Thymus (tissue), 14 donors: ENCODE results near the gene DPYD. TPM values are rescaled to one million over a fixed set of nuclear protein-coding genes. Genes with fewer than 3 reads are reported as not detected.

Experiments
- DNase-seq, 9 donors: peaks; one replicate each; pipeline ENCODE4 v3.0.0-alpha.2; 2013; ENCODE audit warnings: low spot score in 9 of 9, low read depth in 6 of 9, missing footprints in 1 of 9
- H3K27ac ChIP-seq, 2 donors: one replicate each; pipeline ENCODE4 v1.5.1; 2013; ENCODE audit warnings: control low read depth in 1 of 2, low read depth in 1 of 2, low read length in 1 of 2, mild to moderate bottlenecking in 1 of 2, moderate library complexity in 1 of 2
- H3K27me3 ChIP-seq, 2 donors: one replicate each; pipeline ENCODE4 v1.5.1; 2013; ENCODE audit warnings: low read length in 1 of 2; ENCODE audit not compliant: control insufficient read depth in 2 of 2, insufficient read depth in 1 of 2
- H3K36me3 ChIP-seq, 2 donors: one replicate each; pipeline ENCODE4 v1.5.1; 2013; ENCODE audit warnings: low read length in 1 of 2, mild to moderate bottlenecking in 1 of 2, moderate library complexity in 1 of 2; ENCODE audit not compliant: control insufficient read depth in 2 of 2, insufficient read depth in 2 of 2
- H3K4me1 ChIP-seq, 2 donors: one replicate each; pipeline ENCODE4 v1.5.1; 2013; ENCODE audit warnings: low read length in 2 of 2; ENCODE audit not compliant: control insufficient read depth in 2 of 2, insufficient read depth in 2 of 2
- H3K4me3 ChIP-seq, 2 donors: one replicate each; pipeline ENCODE4 v1.5.1; 2013; ENCODE audit warnings: low read length in 2 of 2, control low read depth in 1 of 2, mild to moderate bottlenecking in 1 of 2
- H3K9me3 ChIP-seq, 2 donors: one replicate each; pipeline ENCODE4 v1.5.1; 2013; ENCODE audit warnings: low read length in 1 of 2, mild to moderate bottlenecking in 1 of 2; ENCODE audit not compliant: control insufficient read depth in 2 of 2, insufficient read depth in 1 of 2
- WGBS: extraction: QIAGEN DNeasy Blood & Tissue Kit; methylation state at CpG from one replicate; pipeline ENCODE4 v1.1.7; 2013; 5-methylcytosine and 5-hydroxymethylcytosine counted together
- long read RNA-seq, 10 donors: transcript quantifications; one replicate each; lab custom pipeline, GENCODE V29; 2026
- polyA plus RNA-seq: library from polyadenylated mRNA; stranded (reverse); fragments of 200-250 nt; gene quantifications from one replicate; pipeline ENCODE4 v1.2.3, GENCODE V29; 2013
- total RNA-seq: library from RNA; stranded (reverse); fragments of 120-200 nt; gene quantifications from one replicate; pipeline ENCODE4 v1.2.4, GENCODE V29; 2013
- donor health status: healthy.

The DPYD gene
- total RNA-seq (29.4 TPM), polyA plus RNA-seq (13.1 TPM)
- long read RNA-seq, donor 1: 0 reads
- long read RNA-seq, donor 2, full-length matches to known transcripts: 5 of 5 reads
- long read RNA-seq, donor 2, partial matches to known transcripts: 0 of 5 reads
- long read RNA-seq, donor 2, other reads (novel, unspliced or antisense): 0 of 5 reads
- long read RNA-seq, donor 3, full-length matches to known transcripts: 3 of 3 reads
- long read RNA-seq, donor 3, partial matches to known transcripts: 0 of 3 reads
- long read RNA-seq, donor 3, other reads (novel, unspliced or antisense): 0 of 3 reads
- long read RNA-seq, donor 4, full-length matches to known transcripts: 2 of 2 reads
- long read RNA-seq, donor 4, partial matches to known transcripts: 0 of 2 reads
- long read RNA-seq, donor 4, other reads (novel, unspliced or antisense): 0 of 2 reads
- long read RNA-seq, donor 5, full-length matches to known transcripts: 4 of 4 reads
- long read RNA-seq, donor 5, partial matches to known transcripts: 0 of 4 reads
- long read RNA-seq, donor 5, other reads (novel, unspliced or antisense): 0 of 4 reads
- long read RNA-seq, donor 6, partial matches to known transcripts: 0 of 1 reads
- long read RNA-seq, donor 6, other reads (novel, unspliced or antisense): 0 of 1 reads
- long read RNA-seq, donor 7, full-length matches to known transcripts: 2 of 2 reads
- long read RNA-seq, donor 7, partial matches to known transcripts: 0 of 2 reads
- long read RNA-seq, donor 7, other reads (novel, unspliced or antisense): 0 of 2 reads
- long read RNA-seq, donor 8, full-length matches to known transcripts: 2 of 2 reads
- long read RNA-seq, donor 8, partial matches to known transcripts: 0 of 2 reads
- long read RNA-seq, donor 8, other reads (novel, unspliced or antisense): 0 of 2 reads
- long read RNA-seq, donor 9, partial matches to known transcripts: 0 of 1 reads
- long read RNA-seq, donor 9, other reads (novel, unspliced or antisense): 0 of 1 reads
- long read RNA-seq, donor 10, full-length matches to known transcripts: 3 of 3 reads
- long read RNA-seq, donor 10, partial matches to known transcripts: 0 of 3 reads
- long read RNA-seq, donor 10, other reads (novel, unspliced or antisense): 0 of 3 reads

DNA sequence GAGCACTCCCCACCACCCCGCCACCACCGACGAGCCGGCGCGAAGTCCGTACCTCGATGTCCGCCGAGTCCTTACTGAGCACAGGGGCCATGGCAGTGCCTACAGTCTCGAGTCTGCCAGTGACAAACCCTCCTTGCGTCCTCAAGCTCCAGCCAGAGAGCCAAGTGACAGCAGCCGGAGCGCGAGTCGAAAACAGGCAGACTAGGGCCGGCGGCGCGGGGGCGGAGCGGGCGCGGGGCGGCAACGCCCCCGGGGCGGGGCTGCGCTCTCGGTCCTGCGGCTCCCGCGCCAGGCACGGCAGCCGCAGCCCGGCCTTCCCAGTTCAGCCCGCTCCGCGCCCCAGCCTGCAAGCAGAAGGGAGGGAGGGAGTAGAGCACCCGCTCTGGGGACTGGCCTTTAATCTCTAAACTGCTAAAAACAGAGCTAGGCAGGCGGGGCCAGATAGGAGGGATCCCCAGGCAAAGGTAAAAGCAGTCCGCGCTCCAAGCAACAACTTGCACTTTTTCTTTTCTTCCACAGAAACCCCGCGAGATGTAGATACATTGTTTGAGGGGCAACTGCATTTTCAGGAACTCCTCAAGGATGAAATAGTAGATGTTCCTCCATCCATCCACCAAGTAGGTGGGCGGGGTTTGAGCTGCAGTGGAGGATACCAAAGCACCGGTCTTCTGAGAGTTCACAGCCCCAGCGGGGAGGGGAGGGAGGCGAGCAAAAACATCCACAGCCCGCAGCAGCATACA, at the start of gene DPYD:
Gene DPYD, minus strand, starts transcription at position 203 of the 740 bp plus-strand sequence. Its CDS starts 112 bp downstream, at position 91.
- WGBS: under 1% methylated on average over 50 of the region's 50 CpGs
- Histone ChIP-seq H3K27ac (peak within 1 kb of the TSS; percentile 93 to 98), H3K36me3 (no peaks in the 10 kb centered on the region), H3K27me3 (no peaks in the 10 kb centered on the region), H3K4me3 (peak within 1 kb of the TSS; percentile 86 to 88), H3K4me1 (peaks cover 10 to 11% of the 10 kb centered on the region in 2 donors), H3K9me3 (no peaks in the 10 kb centered on the region)
- peak; percentile 69 to 93 (median 81) for DNase-seq

DNA sequence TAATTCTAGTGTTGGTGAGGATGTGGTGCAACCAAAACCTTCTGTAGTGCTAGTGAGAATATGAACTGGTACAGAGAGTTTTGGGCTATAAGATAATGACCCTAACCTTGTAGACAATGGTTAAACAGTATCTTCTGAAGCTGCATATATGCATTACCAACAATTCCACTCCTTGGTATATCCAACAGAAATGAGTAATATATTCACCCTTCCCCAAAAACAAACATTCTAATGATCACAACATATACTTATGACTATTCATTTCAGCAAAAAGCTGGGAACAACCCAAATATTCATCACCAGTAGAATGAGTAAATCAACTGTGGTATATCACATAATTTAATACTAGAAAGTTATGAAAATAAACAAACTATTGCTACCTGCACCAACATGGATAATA, 39.6 kb upstream of the DPYD start:
- no peaks in the 10 kb centered on the region for H3K4me1 ChIP-seq
- H3K27ac ChIP-seq: no peak overlapping the region
- H3K4me3 ChIP-seq: no peak overlapping the region
- DNase-seq: no peak
- H3K9me3 ChIP-seq: no peaks in the 10 kb centered on the region
- H3K27me3 ChIP-seq: no peaks in the 10 kb centered on the region
- no peaks in the 10 kb centered on the region for H3K36me3 ChIP-seq

DNA sequence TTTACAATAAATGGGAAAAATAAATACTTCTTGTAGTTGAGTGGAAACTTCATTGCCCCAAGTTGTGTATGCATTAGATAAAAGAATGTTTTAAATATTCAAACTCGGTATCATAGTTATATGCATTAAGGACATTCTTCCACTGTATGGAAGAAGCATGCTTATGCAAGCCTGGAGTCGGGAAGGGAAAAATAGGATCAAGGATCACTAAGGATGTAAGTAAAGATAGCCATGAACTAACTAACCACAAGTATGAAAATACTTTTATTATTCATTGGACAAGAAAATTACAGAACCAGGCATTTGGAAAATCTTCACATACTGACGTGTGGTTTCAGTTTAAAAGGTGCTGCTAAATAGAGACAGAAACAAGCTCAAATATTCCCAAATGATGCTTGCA, 26.9 kb upstream of the DPYD start:
- H3K4me1 ChIP-seq: no peaks in the 10 kb centered on the region
- H3K36me3 ChIP-seq: no peaks in the 10 kb centered on the region
- no peaks in the 10 kb centered on the region for H3K27me3 ChIP-seq
- DNase-seq: no peak
- H3K4me3 ChIP-seq: no peak overlapping the region
- H3K27ac ChIP-seq: no peak overlapping the region
- no peaks in the 10 kb centered on the region for H3K9me3 ChIP-seq
- 94% methylated on average over 3 of the region's 3 CpGs for WGBS

DNA sequence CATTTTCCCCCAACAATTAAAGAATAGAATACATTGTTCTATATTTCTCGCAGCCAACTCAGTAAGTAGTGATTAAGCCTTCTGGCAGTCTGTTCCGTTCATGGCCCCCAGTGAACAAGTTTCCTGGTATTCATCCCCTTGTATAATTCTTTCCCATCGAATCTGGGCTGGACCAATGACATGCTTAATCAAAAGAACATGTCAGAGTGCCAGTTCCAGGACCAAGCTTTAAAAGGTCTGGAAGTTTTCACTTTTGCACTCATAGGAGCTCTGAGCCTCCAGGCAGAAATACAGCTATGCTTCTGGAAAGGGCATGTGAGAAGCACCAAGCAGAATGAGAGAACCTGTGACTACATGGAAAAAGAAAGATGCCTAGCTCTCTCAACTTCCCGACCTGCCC, 22.5 kb upstream of the DPYD start:
- Histone ChIP-seq H3K27ac (no peak overlapping the region), H3K36me3 (no peaks in the 10 kb centered on the region), H3K4me3 (no peak overlapping the region), H3K4me1 (no peaks in the 10 kb centered on the region), H3K27me3 (no peaks in the 10 kb centered on the region), H3K9me3 (no peaks in the 10 kb centered on the region)
- no peak for DNase-seq
- 81% methylated on average over 4 of the region's 4 CpGs for WGBS

DNA sequence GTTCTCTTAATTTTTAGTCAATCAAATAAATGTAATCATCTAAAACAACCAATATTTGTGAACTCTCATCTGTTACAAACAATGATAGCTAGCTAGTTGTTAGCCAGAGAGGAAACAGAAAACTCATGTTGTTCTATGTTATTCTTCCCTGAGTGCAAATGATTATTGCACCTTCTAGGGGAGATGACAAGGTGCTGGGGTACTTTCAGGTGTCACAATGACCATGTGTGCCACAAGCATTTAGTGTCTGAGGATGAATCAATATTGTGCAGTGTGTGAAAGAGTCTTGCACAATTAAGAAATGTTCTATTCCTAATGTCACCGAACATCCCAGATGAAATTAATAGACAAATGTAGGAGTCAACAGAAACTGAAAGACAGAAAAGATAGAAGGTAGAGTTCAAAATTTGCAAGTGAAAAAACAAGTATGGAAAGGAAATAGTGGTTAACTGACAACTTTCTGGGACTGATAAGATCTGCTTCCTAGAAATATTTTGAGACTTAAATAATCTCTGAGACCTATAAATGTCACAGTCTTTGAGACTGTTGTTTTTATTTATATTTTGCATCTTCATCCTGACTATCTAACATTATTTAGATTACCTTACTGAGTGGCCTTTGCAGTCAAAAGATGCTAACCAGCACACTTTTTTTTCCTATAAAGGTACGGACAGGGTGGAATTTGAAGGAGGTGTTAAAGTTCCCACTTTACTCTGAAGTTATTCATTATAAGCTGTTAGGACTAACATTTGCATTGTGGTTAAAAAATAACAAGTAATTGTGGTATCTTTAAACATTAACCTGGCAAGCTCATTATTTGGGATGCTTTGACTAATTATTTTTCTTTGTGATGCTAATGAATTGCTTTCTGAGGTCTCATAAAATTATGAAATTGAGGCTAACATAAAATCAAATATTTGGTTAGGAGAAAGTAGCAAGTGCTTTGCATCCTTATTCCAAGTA, 21.6 kb upstream of the DPYD start:
- peak in 1 of 9 donors; percentile 28 for DNase-seq
- no peaks in the 10 kb centered on the region for H3K9me3 ChIP-seq
- WGBS: 12% methylated on average over 2 of the region's 2 CpGs
- no peaks in the 10 kb centered on the region for H3K4me1 ChIP-seq
- H3K36me3 ChIP-seq: no peaks in the 10 kb centered on the region
- no peak overlapping the region for H3K27ac ChIP-seq
- no peak overlapping the region for H3K4me3 ChIP-seq
- H3K27me3 ChIP-seq: no peaks in the 10 kb centered on the region

DNA sequence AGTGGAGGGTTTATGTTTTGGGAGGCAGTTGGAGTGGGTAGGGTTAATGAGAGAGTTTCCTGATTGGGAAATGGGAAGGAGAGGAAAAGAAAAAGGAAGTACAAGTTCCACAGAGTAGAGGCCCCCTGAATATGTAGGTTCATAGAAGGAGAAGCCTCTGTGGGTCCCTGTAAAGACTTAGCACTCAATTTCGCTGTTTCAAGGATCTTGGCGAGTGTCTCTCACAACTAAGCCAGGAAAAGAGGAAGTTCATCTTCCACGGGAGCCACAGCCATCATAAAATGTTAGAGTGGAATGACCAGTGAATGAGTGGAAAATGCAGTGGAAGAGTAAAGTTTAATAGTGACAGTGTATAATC, 17.4 kb upstream of the DPYD start:
- no peaks in the 10 kb centered on the region for H3K27me3 ChIP-seq
- WGBS: 73% methylated on average over 3 of the region's 3 CpGs
- H3K36me3 ChIP-seq: no peaks in the 10 kb centered on the region
- H3K4me3 ChIP-seq: no peak overlapping the region
- DNase-seq: no peak
- H3K9me3 ChIP-seq: no peaks in the 10 kb centered on the region
- H3K4me1 ChIP-seq: peaks cover 0 to 4% of the 10 kb centered on the region in 2 donors
- H3K27ac ChIP-seq: no peak overlapping the region

DNA sequence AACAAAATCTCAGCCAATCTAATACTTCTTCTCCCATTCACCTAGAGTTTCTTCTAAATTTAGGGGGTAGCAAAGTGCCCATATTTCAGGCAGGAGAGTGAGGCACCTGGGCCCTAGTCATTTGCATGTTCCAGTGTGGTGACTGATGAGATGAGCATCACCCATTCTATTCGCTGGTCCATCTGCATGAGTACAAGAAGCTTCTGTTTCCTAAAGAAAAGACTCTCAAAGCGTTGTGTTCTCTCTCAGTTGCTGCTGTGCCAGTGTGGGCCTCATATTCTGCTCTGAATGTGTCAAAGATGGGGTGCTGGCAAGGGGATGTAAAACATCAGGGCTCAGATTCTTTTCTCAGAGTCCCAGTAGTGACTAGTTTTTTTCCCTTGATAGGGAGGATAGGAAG, 16.1 kb upstream of the DPYD start:
- Histone ChIP-seq H3K4me3 (no peak overlapping the region), H3K27ac (no peak overlapping the region), H3K27me3 (no peaks in the 10 kb centered on the region), H3K9me3 (no peaks in the 10 kb centered on the region), H3K36me3 (no peaks in the 10 kb centered on the region), H3K4me1 (peaks cover 0 to 4% of the 10 kb centered on the region in 2 donors)
- no peak for DNase-seq
- 95% methylated on average over 2 of the region's 2 CpGs for WGBS

DNA sequence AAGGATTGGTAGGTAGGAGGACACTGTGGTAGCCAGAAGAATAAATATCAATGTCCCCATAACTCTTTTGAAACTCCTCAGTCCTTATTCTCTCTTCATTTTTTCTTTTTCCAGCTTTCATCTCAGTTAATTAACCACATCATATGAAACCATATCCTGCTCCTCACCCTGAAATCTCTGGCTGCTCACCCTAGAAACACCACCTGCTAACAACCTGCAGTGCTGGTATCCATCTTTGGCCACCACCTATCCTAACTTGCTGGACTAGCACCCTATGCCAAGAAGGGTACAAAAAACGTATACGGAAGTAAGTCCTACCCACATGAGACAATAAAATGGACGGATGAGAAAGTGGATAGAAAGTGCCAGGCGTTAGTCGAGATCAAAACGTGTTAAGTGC, 13.7 kb upstream of the DPYD start:
- no peaks in the 10 kb centered on the region for H3K9me3 ChIP-seq
- H3K27me3 ChIP-seq: no peaks in the 10 kb centered on the region
- 74% methylated on average over 6 of the region's 6 CpGs for WGBS
- peak in 1 of 9 donors; percentile 24 for DNase-seq
- H3K36me3 ChIP-seq: no peaks in the 10 kb centered on the region
- no peak overlapping the region for H3K4me3 ChIP-seq
- H3K4me1 ChIP-seq: peaks cover 0 to 4% of the 10 kb centered on the region in 2 donors
- no peak overlapping the region for H3K27ac ChIP-seq
